UCSD-AML1 (cell line): ENCODE results near the gene BOC.
"Not testable (repeated sequence)": the region's sequence is repeated elsewhere in the genome, so short reads cannot be mapped to it uniquely, and the experiment has no call there.

Source experiments
- DNase-seq: peaks from one replicate; lab custom pipeline; 2025; ENCODE audit not compliant: unreplicated experiment; lab: John Stamatoyannopoulos, UW

The BOC gene

DNA sequence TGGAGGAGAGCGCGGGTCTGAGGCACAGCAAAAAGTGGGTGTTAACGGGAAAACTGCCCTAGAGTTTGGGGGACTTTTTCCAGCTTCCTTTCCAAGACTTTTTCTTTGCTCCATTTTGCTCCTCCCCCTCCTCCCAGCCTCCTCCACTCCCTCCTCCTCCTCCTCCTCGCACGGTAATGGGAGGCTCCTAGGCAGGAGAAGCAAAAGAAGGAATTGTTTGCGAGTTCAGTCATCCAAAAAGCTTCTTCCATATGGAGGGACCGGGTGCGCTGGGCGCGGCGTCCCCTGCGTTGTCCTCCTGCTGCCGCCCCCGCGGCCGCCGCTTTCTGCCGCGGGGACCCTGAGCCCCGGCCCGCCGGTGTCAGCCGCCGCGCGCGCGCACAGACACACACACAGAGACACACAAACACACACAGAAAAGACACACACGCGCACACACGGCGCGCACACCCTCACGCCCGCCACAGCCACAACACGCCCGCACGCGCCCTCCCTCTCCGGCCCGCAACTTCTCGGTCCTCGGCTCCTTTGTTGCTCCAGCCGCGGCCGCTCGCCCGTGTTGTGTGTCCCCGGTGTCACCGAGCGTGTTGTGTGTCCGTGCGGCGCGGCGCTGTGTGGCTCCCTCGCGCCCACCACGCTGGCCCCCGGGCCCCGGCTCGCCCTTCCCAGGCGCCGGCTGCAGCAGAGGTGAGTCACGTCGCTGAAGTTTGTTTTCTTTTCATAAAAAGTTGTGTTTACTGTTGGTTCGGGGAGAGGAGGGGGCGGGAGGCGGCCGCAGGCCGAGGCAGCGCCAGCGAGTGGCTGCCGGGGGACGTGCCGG lies at the start of gene BOC:
Gene BOC (plus strand): TSS at position 228 of the 820 bp plus-strand sequence. CDS start 38,246 bp downstream, outside the sequence.
- peak; percentile 66 for DNase-seq

DNA sequence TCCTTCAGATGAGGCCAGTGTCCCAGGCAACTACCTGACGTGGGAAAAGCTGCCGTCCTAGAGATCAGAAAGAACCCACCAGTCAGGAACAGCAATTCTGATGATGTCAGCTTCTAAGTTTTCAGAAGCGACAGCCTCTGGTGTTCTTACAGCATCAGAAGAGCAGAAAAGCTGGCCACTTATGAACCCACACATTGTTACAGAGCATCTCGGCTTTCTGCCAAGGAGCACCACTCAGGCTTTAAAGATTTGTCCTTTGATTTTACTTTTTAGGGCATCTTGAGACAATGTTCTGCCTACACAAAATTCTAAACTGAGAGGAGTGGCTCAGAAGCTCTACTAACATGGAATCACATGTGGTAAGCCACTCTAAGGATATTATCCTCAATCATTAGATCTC lies 49.7 kb upstream of the BOC start:
- DNase-seq: no peak

DNA sequence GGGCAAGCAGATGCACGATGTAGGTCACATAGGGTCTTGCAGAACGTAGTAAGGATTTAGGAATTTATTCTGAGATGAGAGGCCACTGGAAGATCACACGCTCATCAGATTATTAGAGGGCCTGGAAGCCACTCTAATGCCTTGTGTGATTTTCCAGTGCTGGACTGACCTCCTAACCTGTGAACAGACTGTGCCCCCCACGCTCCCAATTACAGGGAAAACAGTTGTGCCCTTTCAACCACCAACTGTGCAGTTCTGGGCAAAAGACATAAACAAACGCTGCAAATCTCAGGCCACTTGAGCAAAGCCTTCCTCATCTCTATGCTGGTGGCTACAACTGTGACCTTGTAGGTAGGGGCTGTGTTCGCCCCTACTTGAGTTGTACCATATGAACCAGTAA lies 48.2 kb upstream of the BOC start:
- DNase-seq: no peak

DNA sequence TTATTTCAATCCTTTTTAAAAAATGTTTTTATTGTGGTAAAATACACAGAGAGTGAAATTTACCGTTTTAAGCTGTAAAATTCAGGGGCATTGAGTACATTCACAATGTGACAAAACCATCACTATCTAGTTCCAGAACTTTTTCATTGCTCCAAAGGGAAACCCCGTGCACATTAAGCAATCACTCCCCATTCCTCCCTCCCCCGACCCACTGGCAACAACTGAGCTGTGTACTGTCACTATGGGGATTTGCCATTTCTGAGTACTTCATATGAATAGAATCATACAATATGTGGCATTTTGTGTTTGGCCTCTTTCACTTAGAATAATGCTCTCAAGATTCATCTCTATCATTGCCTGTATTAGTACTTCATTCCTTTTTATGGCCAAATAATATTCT lies 45.5 kb upstream of the BOC start:
- no peak for DNase-seq

- no peak for DNase-seq
Measured at GRCh38 chr3:113166357-113166718, 45.0 kb upstream of the BOC start.

DNA sequence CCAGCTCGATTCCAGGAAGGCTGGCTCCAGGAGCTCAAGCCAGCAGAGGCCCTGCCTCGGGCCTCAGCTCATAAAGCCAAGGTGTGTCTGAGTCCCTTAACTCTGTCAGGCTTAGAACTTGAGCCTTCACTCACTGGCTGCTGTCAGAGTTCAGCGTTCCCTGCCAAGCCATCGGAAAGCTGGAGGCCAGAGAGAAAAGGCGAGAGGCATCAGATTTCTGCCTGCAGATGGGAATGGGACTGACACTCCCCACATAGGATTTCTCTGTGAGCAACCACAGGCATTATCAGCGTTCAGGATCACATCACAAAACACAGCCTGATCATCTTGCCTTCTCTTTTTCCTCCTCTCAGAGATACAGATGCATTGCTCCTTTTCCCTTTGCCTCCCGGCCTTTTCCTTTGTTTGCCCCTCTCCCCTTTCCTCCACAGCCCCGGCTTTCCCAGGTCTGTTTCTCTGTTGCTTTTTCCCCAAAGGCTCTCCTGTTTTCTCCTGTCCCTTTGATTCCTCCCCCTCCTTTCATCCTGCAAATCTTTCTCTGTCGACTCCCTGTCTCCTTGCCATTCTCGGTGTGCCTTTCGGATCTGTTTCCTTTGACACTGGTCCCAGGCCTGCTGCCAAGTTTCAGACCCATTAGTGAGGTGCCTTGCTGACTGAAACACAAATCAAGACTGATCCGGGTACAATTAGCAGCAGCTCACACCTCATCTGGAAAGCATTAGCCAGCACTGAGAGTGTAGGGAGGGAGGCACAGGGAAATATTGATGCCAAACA lies 44.5 kb upstream of the BOC start:
- DNase-seq: no peak

DNA sequence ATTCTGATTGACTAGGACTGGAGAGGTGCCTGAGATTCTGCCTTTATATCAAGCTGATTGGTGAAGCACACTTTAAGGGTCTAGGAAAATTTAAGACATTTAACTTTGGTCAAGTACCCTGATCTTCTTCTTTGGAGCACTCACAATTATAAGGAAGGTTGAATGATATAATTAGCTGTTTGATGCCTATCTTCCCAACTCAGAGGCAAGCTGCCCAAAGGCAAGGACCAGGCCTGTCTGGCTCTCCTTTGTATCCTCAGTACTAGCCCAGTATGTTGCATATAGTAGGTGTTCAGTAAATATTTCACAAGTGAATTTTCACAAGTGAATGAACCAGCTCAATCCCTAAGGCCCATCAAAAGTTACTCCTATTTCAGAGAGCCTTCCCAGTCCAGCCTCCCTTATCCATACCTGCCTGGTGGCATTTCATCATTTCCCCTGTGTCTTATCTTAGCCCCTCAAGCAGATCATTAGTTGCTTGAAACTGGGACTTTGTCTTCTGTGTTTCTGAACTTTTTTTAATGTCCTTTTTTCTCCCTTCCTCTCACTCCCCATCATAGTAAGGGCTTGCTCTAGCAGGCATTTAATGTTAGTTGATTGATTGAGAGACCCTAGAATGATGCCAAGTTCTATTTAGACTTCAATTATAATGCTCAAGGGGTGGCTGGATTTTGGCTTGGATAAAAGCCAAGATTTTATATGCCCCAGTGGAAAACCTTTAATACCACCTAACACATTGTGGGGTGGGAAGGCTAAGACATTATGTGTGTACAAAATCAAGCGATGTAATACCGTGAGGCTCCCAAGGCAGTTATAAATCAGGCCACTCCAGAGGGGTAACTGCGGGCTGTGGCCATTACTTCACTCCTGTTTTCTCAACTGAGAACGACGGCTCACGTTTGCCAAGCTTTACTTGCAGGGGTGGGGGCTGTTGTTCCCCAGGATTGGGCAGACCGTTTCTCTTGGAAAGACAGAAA lies 43.2 kb upstream of the BOC start:
- DNase-seq: no peak

- no peak for DNase-seq
Measured at GRCh38 chr3:113169891-113170452, 41.4 kb upstream of the BOC start.

DNA sequence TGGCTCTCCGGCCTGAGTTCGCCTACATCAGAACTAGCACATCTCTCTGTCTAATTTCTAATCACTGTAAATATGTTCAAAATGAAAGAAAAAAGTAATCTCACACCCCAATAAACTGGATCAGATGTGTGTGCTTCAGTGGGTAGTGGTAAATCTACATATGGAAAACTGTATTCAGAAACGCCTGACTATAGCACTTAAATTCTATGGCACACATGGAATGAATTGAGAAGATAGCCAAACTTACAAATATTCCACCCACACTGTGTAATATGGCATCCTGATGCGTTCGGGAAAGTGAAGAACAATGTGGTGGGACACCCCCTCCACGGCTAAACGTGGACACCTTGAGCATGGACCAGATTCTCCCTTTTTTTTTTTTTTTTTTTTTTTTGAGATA lies 40.6 kb upstream of the BOC start:
- no peak for DNase-seq

GRCh38 chr3:113171675-113172300 lies 39.6 kb upstream of the BOC start:
- DNase-seq: not testable (repeated sequence)

DNA sequence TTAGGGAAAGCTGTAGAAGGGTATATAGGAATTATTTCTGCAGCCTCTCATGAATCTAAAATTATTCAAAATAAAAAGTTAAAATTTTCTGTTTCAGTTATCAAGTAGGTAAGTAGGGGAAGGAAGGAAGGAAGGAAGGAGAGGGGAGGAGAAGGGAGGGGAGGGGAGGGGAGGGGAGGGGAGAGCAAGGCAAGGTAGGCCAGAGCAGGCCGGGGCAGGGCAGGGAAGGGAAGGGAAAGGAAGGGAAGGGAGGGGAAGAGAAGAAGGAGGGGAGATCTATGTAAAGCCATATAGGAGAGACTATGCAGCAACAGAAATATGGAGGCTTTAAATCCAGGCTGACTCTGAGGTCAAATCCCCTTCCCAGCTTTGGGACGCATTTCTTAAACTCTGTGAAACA lies 38.3 kb upstream of the BOC start:
- DNase-seq: no peak

DNA sequence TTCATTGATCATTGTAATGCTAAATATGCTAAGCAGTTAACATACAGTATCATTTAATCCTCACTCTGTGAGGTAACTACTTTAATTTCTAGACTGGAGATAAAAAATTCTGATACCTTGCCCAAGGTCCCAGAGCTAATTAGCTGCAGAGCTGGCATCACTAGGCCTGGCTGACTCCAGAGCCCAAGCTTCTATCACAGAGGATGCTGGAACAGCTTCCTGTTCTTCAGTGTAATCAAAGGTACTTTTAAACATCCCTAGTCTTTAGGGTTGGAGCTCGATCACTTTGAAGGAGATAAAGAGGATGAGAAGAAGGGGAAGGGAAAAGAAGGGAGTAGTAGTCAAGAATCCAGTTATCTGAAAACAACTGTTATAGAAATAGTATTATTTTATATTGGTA lies 37.1 kb upstream of the BOC start:
- DNase-seq: no peak

DNA sequence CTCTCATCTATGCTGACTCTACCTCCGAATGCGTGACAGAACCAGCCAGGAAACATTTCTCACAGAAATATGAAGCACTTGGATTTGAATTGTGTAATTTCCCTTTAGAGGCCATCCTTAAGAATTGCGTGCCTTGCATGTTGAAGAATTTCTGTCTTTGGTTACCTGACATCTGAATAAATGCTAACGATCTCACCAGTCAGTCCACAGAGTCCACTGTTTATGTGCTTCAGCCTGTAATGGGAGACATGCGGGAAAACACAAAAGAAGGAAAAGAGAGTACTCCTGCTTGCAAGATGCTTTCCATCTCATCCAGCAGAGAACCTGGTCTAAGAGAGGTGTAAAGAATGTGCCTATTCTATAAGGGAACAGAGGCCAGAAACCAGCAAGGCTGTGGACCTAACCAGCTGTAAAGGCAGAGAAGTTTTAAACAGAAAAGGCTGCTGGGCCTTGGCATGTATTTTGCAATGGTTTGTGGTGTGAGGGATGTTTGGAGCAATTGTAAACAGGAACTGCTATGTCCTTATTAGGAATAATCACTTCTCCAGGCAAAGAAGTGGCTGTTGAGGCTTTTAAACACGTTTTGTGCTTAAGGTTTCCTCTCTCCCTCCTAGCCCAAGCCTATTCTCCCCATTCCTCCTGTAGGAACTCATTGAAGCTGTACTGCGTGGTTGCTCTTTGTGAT lies 36.4 kb upstream of the BOC start:
- DNase-seq: no peak

GRCh38 chr3:113177526-113177925 lies 33.8 kb upstream of the BOC start:
- no peak for DNase-seq

GRCh38 chr3:113179235-113179824 lies 32.0 kb upstream of the BOC start:
- DNase-seq: no peak

- no peak for DNase-seq
Measured at GRCh38 chr3:113183748-113184661, 27.4 kb upstream of the BOC start.

DNA sequence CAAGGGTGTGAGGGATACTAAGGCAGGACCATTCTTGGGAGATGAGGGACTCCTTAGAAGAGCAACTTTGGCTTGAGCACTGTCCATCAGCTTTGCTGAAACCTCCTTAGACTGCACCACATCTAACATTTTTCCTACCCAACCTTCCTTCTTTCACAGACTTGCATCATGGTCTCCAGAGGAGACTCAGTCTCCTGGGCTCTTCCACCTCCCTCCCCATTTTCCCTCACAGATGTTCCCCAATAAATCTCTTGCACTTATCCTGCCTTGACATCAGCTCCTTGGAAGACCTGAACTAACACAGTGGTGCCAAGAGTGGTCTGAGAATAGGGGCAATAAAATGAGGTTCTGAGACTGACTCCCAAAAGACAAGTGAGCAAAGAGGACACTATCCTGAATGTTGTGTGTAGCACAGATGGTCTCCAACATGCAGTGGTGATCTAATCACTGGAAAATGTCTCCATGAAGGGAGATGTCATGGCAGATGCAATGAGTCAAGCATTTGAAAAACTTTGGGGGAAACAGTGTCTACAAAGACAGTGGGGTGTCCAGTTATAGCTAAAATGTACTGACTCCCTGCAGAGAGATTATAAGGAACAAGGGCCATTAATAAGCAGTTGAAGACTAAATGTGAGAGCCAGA lies 26.0 kb upstream of the BOC start:
- no peak for DNase-seq

GRCh38 chr3:113186566-113186965 lies 24.8 kb upstream of the BOC start:
- DNase-seq: no peak
